Naive thymus-derived CD4-positive, alpha-beta T cell (primary cell): ENCODE data around the gene CCL25. TPM values are rescaled to one million over a fixed set of nuclear protein-coding genes. Genes with fewer than 3 reads are reported as not detected.

Experiments used
- polyA plus RNA-seq, 2 donors: library from polyadenylated mRNA; unstranded; fragments of 300-500 nt; fragmentation: Illumina TruSeq; gene quantifications; one replicate each; pipeline ENCODE4 v1.2.3, GENCODE V29; 2021
- total RNA-seq, 6 experiments: library from RNA in 5 of 6; stranded (reverse) in 5 of 6; gene quantifications; 1 replicate in 5 of 6; 2 replicates in 1 of 6; pipeline ENCODE4 v1.2.3 and lab custom pipeline; 2021 to 2026

The CCL25 gene
- total and polyA plus RNA-seq, 7 experiments from 2014 or later, result 2.3 TPM; not detected in 6

Other genes starting within 250 kb of the CCL25 start
- 10 to 100 TPM in 3 of 5 experiments, 1 to 10 TPM in 2; 7.4 to 12.2 (median 11.4) TPM for gene EVI5L, start 222.5 kb upstream of the CCL25 start, total RNA-seq
- gene EVI5L, start 222.5 kb upstream of the CCL25 start, polyA plus RNA-seq, result 1 to 10 TPM; 2.5 to 3.8 TPM
- gene PRR36, start 178.4 kb upstream of the CCL25 start, total RNA-seq, result 1 to 10 TPM in 1 of 5 experiments, under 1 TPM in 3, not detected in 1; 0.08 to 1.2 (median 0.16) TPM
- gene PRR36, start 178.4 kb upstream of the CCL25 start, polyA plus RNA-seq, result under 1 TPM; 0.08 to 0.12 TPM
- under 1 TPM in 1 of 5 experiments, not detected in 4; 0.24 TPM for gene LRRC8E, start 164.2 kb upstream of the CCL25 start, total RNA-seq
- gene LRRC8E, start 164.2 kb upstream of the CCL25 start, polyA plus RNA-seq, result under 1 TPM in 1 of 2 donors, not detected in 1; 0.53 TPM
- 100 to 1,000 TPM in 1 of 5 experiments, 10 to 100 TPM in 4; 48.7 to 109 (median 66.5) TPM for gene MAP2K7, start 148.9 kb upstream of the CCL25 start, total RNA-seq
- 1 to 10 TPM; 1.8 to 2.0 TPM for gene MAP2K7, start 148.9 kb upstream of the CCL25 start, polyA plus RNA-seq
- gene TGFBR3L, start 137.9 kb upstream of the CCL25 start, total RNA-seq, result 1 to 10 TPM in 4 of 5 experiments, under 1 TPM in 1; 0.27 to 4.0 (median 1.6) TPM
- gene TGFBR3L, start 137.9 kb upstream of the CCL25 start, polyA plus RNA-seq, result not detected
- gene SNAPC2, start 132.4 kb upstream of the CCL25 start, total RNA-seq, result 10 to 100 TPM; 12.3 to 24.4 (median 21.4) TPM
- gene SNAPC2, start 132.4 kb upstream of the CCL25 start, polyA plus RNA-seq, result 10 to 100 TPM; 11.5 to 18.2 TPM
- under 1 TPM in 1 of 5 experiments, not detected in 4; 0.32 TPM for gene CTXN1, start 126.6 kb upstream of the CCL25 start, total RNA-seq
- not detected for gene CTXN1, start 126.6 kb upstream of the CCL25 start, polyA plus RNA-seq
- gene TIMM44, start 109.1 kb upstream of the CCL25 start, total RNA-seq, result 10 to 100 TPM; 65.3 to 97.6 (median 73.8) TPM
- 10 to 100 TPM; 16.7 to 22.8 TPM for gene TIMM44, start 109.1 kb upstream of the CCL25 start, polyA plus RNA-seq
- 100 to 1,000 TPM in 1 of 5 experiments, 10 to 100 TPM in 4; 32.4 to 117 (median 49.6) TPM for gene ELAVL1, start 47.1 kb upstream of the CCL25 start, total RNA-seq
- 10 to 100 TPM; 42.1 to 61.4 TPM for gene ELAVL1, start 47.1 kb upstream of the CCL25 start, polyA plus RNA-seq
- not detected for gene FBN3, start 96.8 kb downstream of the CCL25 start, total RNA-seq
- not detected for gene FBN3, start 96.8 kb downstream of the CCL25 start, polyA plus RNA-seq
- gene CERS4, start 156.6 kb downstream of the CCL25 start, total RNA-seq, result 10 to 100 TPM; 17.2 to 32.4 (median 27.4) TPM
- 10 to 100 TPM; 11.2 to 12.3 TPM for gene CERS4, start 156.6 kb downstream of the CCL25 start, polyA plus RNA-seq